ENCODE measurements around the gene POLN.

The POLN gene

GRCh38 chr4:2066571-2067445, 175.1 kb downstream of the POLN start:
- no peak for DNase-seq

- DNase-seq = no peak
Observed at GRCh38 chr4:2066011-2066551, 175.8 kb downstream of the POLN start.

- DNase-seq = no peak
Observed at GRCh38 chr4:2065106-2065930, 176.6 kb downstream of the POLN start.

- no peak for DNase-seq
Observed at GRCh38 chr4:2064276-2064991, 177.5 kb downstream of the POLN start.

GRCh38 chr4:2063557-2064275, 178.2 kb downstream of the POLN start:
- DNase-seq = no peak

- no peak for DNase-seq
Observed at GRCh38 chr4:2062808-2063524, 179.0 kb downstream of the POLN start.

GRCh38 chr4:2062168-2062807, 179.6 kb downstream of the POLN start:
- no peak for DNase-seq

- DNase-seq = no peak
Observed at GRCh38 chr4:2061186-2062131, 180.5 kb downstream of the POLN start.

GRCh38 chr4:2060611-2061185, 181.2 kb downstream of the POLN start:
- no peak for DNase-seq

GRCh38 chr4:2059726-2060602, 182.0 kb downstream of the POLN start:
- DNase-seq = no peak

- no peak for DNase-seq
Observed at GRCh38 chr4:2059046-2059725, 182.7 kb downstream of the POLN start, which contains the start of gene NAT8L. TSS of gene NAT8L (plus strand) at chr4:2059327. CDS start at chr4:2059512, 185 bp downstream.

GRCh38 chr4:2058264-2059045, 183.5 kb downstream of the POLN start:
- DNase-seq = no peak

GRCh38 chr4:2057382-2058065, 184.4 kb downstream of the POLN start:
- no peak for DNase-seq

GRCh38 chr4:2054217-2054616, 187.7 kb downstream of the POLN start:
- DNase-seq = no peak

GRCh38 chr4:2051086-2051485, 190.8 kb downstream of the POLN start:
- DNase-seq = no peak

GRCh38 chr4:2049811-2050210, 192.1 kb downstream of the POLN start:
- no peak for DNase-seq

Data from CD4-positive, alpha-beta T cell treated with Interleukin-17A for 1 hour (primary cell).